Small intestine (tissue), 7 donors: ENCODE measurements around the gene FCAR. TPM values are rescaled to one million over a fixed set of nuclear protein-coding genes. Genes with fewer than 3 reads are reported as not detected.
"Not testable (repeated sequence)": the region's sequence is repeated elsewhere in the genome, so short reads cannot be mapped to it uniquely, and the experiment has no call there.

Source experiments
- DNase-seq, 2 donors: peaks; one replicate each; pipeline versions ENCODE4 v3.0.0 to v3.0.0-alpha.2; 2013
- FAIRE-seq: peaks from 2 replicates; lab custom pipeline; 2012; peaks lifted over from hg19 to GRCh38; lab: Jason Lieb, UNC
- H3K27ac ChIP-seq, 3 donors: one replicate each; pipeline ENCODE4 v1.5.1; 2013; ENCODE audit warnings: low read length in 2 of 3, mild to moderate bottlenecking in 2 of 3, control low read depth in 1 of 3, inconsistent platforms in 1 of 3, low read depth in 1 of 3, moderate library complexity in 1 of 3
- H3K27me3 ChIP-seq, 3 donors: one replicate each; pipeline ENCODE4 v1.6.1; 2013; ENCODE audit warnings: low read length in 3 of 3, inconsistent platforms in 1 of 3; ENCODE audit not compliant: control insufficient read depth in 3 of 3, insufficient read depth in 3 of 3
- H3K36me3 ChIP-seq, 3 donors: one replicate each; pipeline ENCODE4 v1.6.1; 2013; ENCODE audit warnings: low read length in 3 of 3, inconsistent platforms in 1 of 3, low read depth in 1 of 3, mild to moderate bottlenecking in 1 of 3, moderate library complexity in 1 of 3; ENCODE audit not compliant: control insufficient read depth in 3 of 3, insufficient read depth in 2 of 3
- H3K4me1 ChIP-seq, 3 donors: one replicate each; pipeline ENCODE4 v1.6.1; 2013; ENCODE audit warnings: low read length in 2 of 3, inconsistent platforms in 1 of 3, low read depth in 1 of 3, mild to moderate bottlenecking in 1 of 3, moderate library complexity in 1 of 3; ENCODE audit not compliant: control insufficient read depth in 3 of 3, insufficient read depth in 2 of 3
- H3K4me3 ChIP-seq, 3 donors: one replicate each; pipeline ENCODE4 v1.5.1; 2013; ENCODE audit warnings: low read length in 3 of 3, control low read depth in 1 of 3, inconsistent platforms in 1 of 3, low read depth in 1 of 3, mild to moderate bottlenecking in 1 of 3, moderate library complexity in 1 of 3
- H3K9me3 ChIP-seq, 2 donors: one replicate each; pipeline ENCODE4 v1.6.1; 2013; ENCODE audit warnings: low read depth in 1 of 2, low read length in 1 of 2; ENCODE audit not compliant: control insufficient read depth in 2 of 2, insufficient read depth in 1 of 2
- whole genome bisulfite sequencing, 3 donors: extraction: QIAGEN DNeasy Blood & Tissue Kit; methylation state at CpG; one replicate each; pipeline ENCODE4 v1.1.7; 2013; 5-methylcytosine and 5-hydroxymethylcytosine counted together
- polyA plus RNA-seq, 4 donors: library from polyadenylated mRNA; stranded (reverse) in 3 of 4; unstranded in 1 of 4; fragments of 200-250 nt in 3 of 4; fragments of 120-200 nt in 1 of 4; gene quantifications; one replicate each; pipeline versions ENCODE4 v1.2.1 to v1.2.3, GENCODE V29; 2013
- donor health status: healthy with polysubstance abuse.
- donor health status: control.
- donor health status: control.
- donor health status: Bipolar disorder and iron deficiency.
- donor health status: healthy.

The FCAR gene
- polyA plus RNA-seq, 4 donors: 0.06 to 0.22 TPM; not detected in 2

- H3K4me3 ChIP-seq, H3K4me1 ChIP-seq, DNase-seq, FAIRE-seq, H3K27me3 ChIP-seq, H3K27ac ChIP-seq, H3K36me3 ChIP-seq: not testable (repeated sequence)
- H3K9me3 ChIP-seq: peaks cover 0 to 12% of the 10 kb centered on the region in 2 donors
- 85 to 88% (median 85%) methylated on average over 14 to 16 of the region's 16 CpGs for whole genome bisulfite sequencing, 3 donors
These were observed 23.9 kb upstream of the FCAR start, which contains the start of gene KIR3DL2 for GRCh38 chr19:54850061-54850640. KIR3DL2 (plus strand) TSS chr19:54850443; CDS start chr19:54850476, 33 bp downstream.

- whole genome bisulfite sequencing, 3 donors: 52 to 88% (median 79%) methylated on average over 2 of the region's 2 CpGs
- H3K9me3 ChIP-seq: peaks cover 0 to 12% of the 10 kb centered on the region in 2 donors
- FAIRE-seq: no peak
- no peak for DNase-seq
- no peaks in the 10 kb centered on the region for H3K4me1 ChIP-seq
- H3K4me3 ChIP-seq: no peak overlapping the region
- no peaks in the 10 kb centered on the region for H3K36me3 ChIP-seq
- no peaks in the 10 kb centered on the region for H3K27me3 ChIP-seq
- no peak overlapping the region for H3K27ac ChIP-seq
These were observed 23.1 kb upstream of the FCAR start for GRCh38 chr19:54850930-54851329.

GRCh38 chr19:54851353-54851752, 22.7 kb upstream of the FCAR start:
- Histone ChIP-seq H3K4me3 (no peak overlapping the region), H3K27me3 (no peaks in the 10 kb centered on the region), H3K4me1 (no peaks in the 10 kb centered on the region), H3K27ac (no peak overlapping the region), H3K36me3 (no peaks in the 10 kb centered on the region), H3K9me3 (peaks cover 0 to 12% of the 10 kb centered on the region in 2 donors)
- FAIRE-seq: no peak
- DNase-seq: no peak
- 73 to 94% (median 77%) methylated on average over 7 of the region's 7 CpGs for WGBS, 3 donors

- not testable (repeated sequence) for H3K27ac ChIP-seq, FAIRE-seq, H3K4me1 ChIP-seq, H3K9me3 ChIP-seq, DNase-seq, H3K27me3 ChIP-seq, H3K36me3 ChIP-seq, H3K4me3 ChIP-seq
- 53 to 100% (median 56%) methylated on average over 1 of the region's 1 CpG for WGBS, 3 donors
These were observed 18.8 kb upstream of the FCAR start for GRCh38 chr19:54855241-54855640.

GRCh38 chr19:54858476-54858875, 15.6 kb upstream of the FCAR start:
- not testable (repeated sequence) for H3K9me3 ChIP-seq, H3K27ac ChIP-seq, H3K36me3 ChIP-seq, FAIRE-seq, DNase-seq, H3K4me1 ChIP-seq, H3K4me3 ChIP-seq, H3K27me3 ChIP-seq
- 60 to 87% (median 70%) methylated on average over 1 to 3 of the region's 3 CpGs for WGBS, 3 donors

GRCh38 chr19:54859421-54859820, 14.6 kb upstream of the FCAR start:
- WGBS, 3 donors: 75 to 81% (median 78%) methylated on average over 7 of the region's 7 CpGs
- not testable (repeated sequence) for H3K4me3 ChIP-seq, H3K36me3 ChIP-seq, H3K27me3 ChIP-seq, FAIRE-seq, H3K9me3 ChIP-seq, DNase-seq, H3K4me1 ChIP-seq, H3K27ac ChIP-seq

GRCh38 chr19:54863459-54863858, 10.6 kb upstream of the FCAR start:
- H3K27ac ChIP-seq, H3K9me3 ChIP-seq, H3K36me3 ChIP-seq, H3K4me3 ChIP-seq, FAIRE-seq, H3K27me3 ChIP-seq, DNase-seq, H3K4me1 ChIP-seq: not testable (repeated sequence)
- 100% methylated on average over 2 of the region's 3 CpGs; no CpG with 5 or more reads in 2 of the 3 donors for WGBS, 3 donors

- WGBS, 3 donors: 39 to 61% (median 46%) methylated on average over 3 of the region's 3 CpGs
- H3K36me3 ChIP-seq: no peaks in the 10 kb centered on the region
- H3K27ac ChIP-seq: no peak overlapping the region
- DNase-seq: no peak
- no peak for FAIRE-seq
- H3K27me3 ChIP-seq: no peaks in the 10 kb centered on the region
- H3K4me3 ChIP-seq: no peak overlapping the region
- no peaks in the 10 kb centered on the region for H3K9me3 ChIP-seq
- no peaks in the 10 kb centered on the region for H3K4me1 ChIP-seq
These were observed 2.3 kb upstream of the FCAR start for GRCh38 chr19:54871696-54872095.

GRCh38 chr19:54875506-54875905, 1.5 kb downstream of the FCAR start:
- H3K4me3 ChIP-seq: no peak overlapping the region
- no peak for FAIRE-seq
- no peak overlapping the region for H3K27ac ChIP-seq

More at GRCh38 chr19:54875506-54875905, 1.5 kb downstream of the FCAR start:
- Histone ChIP-seq H3K36me3 (no peaks in the 10 kb centered on the region), H3K4me1 (no peaks in the 10 kb centered on the region), H3K9me3 (no peaks in the 10 kb centered on the region), H3K27me3 (no peaks in the 10 kb centered on the region)
- no peak for DNase-seq
- 51 to 58% (median 53%) methylated on average over 2 of the region's 2 CpGs for whole genome bisulfite sequencing, 3 donors
